HCT116 (cell line): ENCODE data around the gene NFIC. TPM values are rescaled to one million over a fixed set of nuclear protein-coding genes. Genes with fewer than 3 reads are reported as not detected.
A peak's percentile ranks its signal among the peaks of the same experiment; 100 is the strongest.

Experiments
- ATAC-seq: fragments of 200-7000 bp; cut with Tn5 transposase; 2 replicates; pipeline ENCODE4 v1.9.1; 2020; ENCODE audit warnings: mild to moderate bottlenecking, moderate library complexity
- BruUV-seq: library from RNA; stranded (reverse); fragments of 400-500 nt; replicated peaks from 2 replicates; lab custom pipeline; 2021; lab: Mats Ljungman, UMichigan
- CTCF ChIA-PET: fragments of 300-600 bp; sonication (Branson Sonifier 250); formaldehyde crosslinking; loops from one replicate; lab custom pipeline; 2021; ENCODE audit warnings: antibody characterized with exemption; lab: Charles Lee
- POLR2A ChIA-PET: fragments of 300-600, 350-600 bp; sonication (Branson Sonifier 250); formaldehyde crosslinking; loops from one replicate; lab custom pipeline; 2021; ENCODE audit warnings: antibody characterized with exemption; lab: Charles Lee
- RAD21 ChIA-PET, 2 experiments: fragments of 300-600 bp; sonication (Branson Sonifier 250); formaldehyde crosslinking; loops; one replicate each; lab custom pipeline; 2023; ENCODE audit warnings: low total read pairs in 2 of 2; ENCODE audit not compliant: uncharacterized antibody in 2 of 2, unreplicated experiment in 2 of 2, low non-redundant PET in 1 of 2; lab: Charles Lee
- DNase-seq: peaks from one replicate; pipeline ENCODE4 v3.0.0-alpha.2; 2010; ENCODE audit warnings: low read depth, low spot score
- H2AFZ ChIP-seq: fragments of 200-600 bp; shearing (Covaris generic), sonication (generic); 2 replicates; pipeline ENCODE4 v1.6.1; 2017; ENCODE audit warnings: low read depth, mixed run types, mixed read lengths, antibody characterized with exemption, low read length; ENCODE audit not compliant: poor library complexity, severe bottlenecking
- H3K27ac ChIP-seq: 2 replicates; pipeline ENCODE4 v1.5.1; 2012; ENCODE audit warnings: low read depth, low read length
- H3K27me3 ChIP-seq: fragments of 200-600 bp; sonication (generic); 2 replicates; pipeline ENCODE4 v1.6.1; 2016; ENCODE audit warnings: mixed run types, low read length, mixed read lengths; ENCODE audit not compliant: insufficient read depth
- H3K36me3 ChIP-seq, 2 experiments: fragments of 200-500 bp in 1 of 2; fragments of 200-600 bp in 1 of 2; sonication (Bioruptor generic) in 1 of 2; sonication (generic) in 1 of 2; 2 replicates each; pipeline versions ENCODE4 v1.5.1 to v1.6.1; 2014 to 2016; ENCODE audit warnings: low read length in 2 of 2, inconsistent platforms in 1 of 2, mixed read lengths in 1 of 2, mixed run types in 1 of 2; ENCODE audit not compliant: insufficient read depth in 2 of 2, control insufficient read depth in 1 of 2
- H3K4me1 ChIP-seq, 2 experiments: fragments of 200-600 bp in 1 of 2; sonication (generic) in 1 of 2; 2 replicates each; pipeline versions ENCODE4 v1.5.1 to v1.6.1; 2012 to 2017; ENCODE audit warnings: low read length in 2 of 2, inconsistent platforms in 1 of 2, mild to moderate bottlenecking in 1 of 2, mixed read lengths in 1 of 2, mixed run types in 1 of 2, moderate library complexity in 1 of 2; ENCODE audit not compliant: insufficient read depth in 2 of 2, control insufficient read depth in 1 of 2
- H3K4me2 ChIP-seq: fragments of 200-600 bp; sonication (generic); 2 replicates; pipeline ENCODE4 v1.6.1; 2017; ENCODE audit warnings: mixed run types, low read length, mixed read lengths
- H3K4me3 ChIP-seq, 2 experiments: fragments of 200-600 bp in 1 of 2; sonication (generic) in 1 of 2; replicated peaks in 1 of 2; 2 replicates each; pipeline ENCODE4 v1.5.1; 2011 to 2016; ENCODE audit warnings: low read length in 2 of 2, control low read depth in 1 of 2, low read depth in 1 of 2, mild to moderate bottlenecking in 1 of 2, mixed read lengths in 1 of 2, mixed run types in 1 of 2
- H3K79me2 ChIP-seq: fragments of 200-600 bp; sonication (generic); 2 replicates; pipeline ENCODE4 v1.6.1; 2017; ENCODE audit warnings: mild to moderate bottlenecking, mixed run types, low read length, moderate library complexity, mixed read lengths; ENCODE audit not compliant: insufficient read depth
- H3K9ac ChIP-seq: fragments of 200-600 bp; sonication (generic); 2 replicates; pipeline ENCODE4 v1.6.1; 2016; ENCODE audit warnings: low read length, mixed read lengths
- H3K9me2 ChIP-seq: fragments of 200-600 bp; sonication (generic), shearing (Covaris generic); 2 replicates; pipeline ENCODE4 v1.6.1; 2017; ENCODE audit warnings: mixed run types, mild to moderate bottlenecking, moderate library complexity; ENCODE audit not compliant: insufficient read depth
- H3K9me3 ChIP-seq, 2 experiments: fragments of 200-500 bp in 1 of 2; fragments of 200-600 bp in 1 of 2; sonication (Bioruptor generic) in 1 of 2; sonication (generic) in 1 of 2; 2 replicates each; pipeline ENCODE4 v1.6.1; 2014 to 2017; ENCODE audit warnings: low read length in 2 of 2, mixed read lengths in 2 of 2, inconsistent platforms in 1 of 2, low read depth in 1 of 2, mild to moderate bottlenecking in 1 of 2, mixed run types in 1 of 2, moderate library complexity in 1 of 2; ENCODE audit not compliant: control insufficient read depth in 1 of 2, insufficient read depth in 1 of 2
- H4K20me1 ChIP-seq: fragments of 200-600 bp; sonication (generic), shearing (Covaris generic); 2 replicates; pipeline ENCODE4 v1.6.1; 2017; ENCODE audit warnings: mixed run types, mild to moderate bottlenecking, moderate library complexity; ENCODE audit not compliant: insufficient read depth
- CBX3 ChIP-seq: IDR thresholded peaks from 2 replicates; pipeline ENCODE4 v1.6.1; 2012; ENCODE audit warnings: low read depth
- CEBPB ChIP-seq: IDR thresholded peaks from 2 replicates; pipeline ENCODE4 v1.6.1; 2012; ENCODE audit warnings: low read depth
- CTCF ChIP-seq, 3 experiments: fragments of 200-600 bp in 1 of 3; sonication (generic) in 1 of 3; IDR thresholded peaks in 2 of 3; conservative IDR thresholded peaks in 1 of 3; 2 replicates each; pipeline ENCODE4 v1.5.1; 2012 to 2017; ENCODE audit warnings: low read depth in 2 of 3, low read length in 2 of 3, antibody characterized with exemption in 1 of 3, borderline replicate concordance in 1 of 3, control low read depth in 1 of 3, mild to moderate bottlenecking in 1 of 3, mixed read lengths in 1 of 3, mixed run types in 1 of 3, moderate library complexity in 1 of 3; ENCODE audit not compliant: insufficient read depth in 1 of 3
- EGR1 ChIP-seq: IDR thresholded peaks from 2 replicates; pipeline ENCODE4 v1.6.1; 2012; ENCODE audit warnings: low read depth
- EZH2phosphoT487 ChIP-seq: fragments of 200-600 bp; IDR thresholded peaks from 2 replicates; pipeline ENCODE4 v1.6.1; 2018; ENCODE audit warnings: antibody characterized with exemption, borderline replicate concordance
- JUND ChIP-seq: IDR thresholded peaks from 2 replicates; pipeline ENCODE4 v1.6.1; 2012
- POLR2AphosphoS5 ChIP-seq: IDR thresholded peaks from 2 replicates; pipeline ENCODE4 v1.6.1; 2011; ENCODE audit warnings: mild to moderate bottlenecking, low read depth, low read length, moderate library complexity
- ZFX ChIP-seq: fragments of 450-650 bp; IDR thresholded peaks from 2 replicates; pipeline ENCODE4 v1.6.1; 2017
- ZNF274 ChIP-seq: fragments of 200-500 bp; sonication (Bioruptor generic); IDR thresholded peaks from 2 replicates; pipeline ENCODE4 v1.6.1; 2014; ENCODE audit warnings: mild to moderate bottlenecking, low read depth, low read length, inconsistent platforms
- intact Hi-C: fragments of 100-400 bp; cut with micrococcal nuclease; formaldehyde crosslinking; loops from 2 replicates; pipeline ENCODE4 v1.10.0; 2022
- total RNA-seq: library from RNA; stranded (reverse); gene quantifications from one replicate; pipeline ENCODE4 v1.2.1, GENCODE V29; 2021; ENCODE audit not compliant: unreplicated experiment

Gene NFIC
- total RNA-seq, 1 experiment from 2014 or later = 116 TPM

- intact Hi-C loops = no loop called here
- no peaks in the 10 kb centered on the region for H3K9me3 ChIP-seq
- ChIA-PET RAD21 (no interaction called here), CTCF (no interaction called here), POLR2A (no interaction called here)
- TF ChIP-seq CTCF (IDR thresholded peaks at IDR 0.05 in 2 of 3, conservative IDR thresholded peaks at IDR 0.05 in 1 of 3; ENCODE audit: borderline replicate concordance in 1 of 3, insufficient read depth in 1 of 3, low read depth in 2 of 3, low read length in 2 of 3) (peak in 1 of 3 experiments; percentile 33; a peak in 2 of 6 replicates), POLR2AphosphoS5 (no peak), EGR1 (no peak)
- H3K4me1 ChIP-seq = peaks cover 9 to 15% of the 10 kb centered on the region in 2 experiments
- H3K9me2 ChIP-seq = no peaks in the 10 kb centered on the region
- H3K4me2 ChIP-seq = no peak overlapping the region
- peaks cover 95% of the 10 kb centered on the region for H3K79me2 ChIP-seq
- no peak overlapping the region for H3K4me3 ChIP-seq
- H3K27me3 ChIP-seq = no peaks in the 10 kb centered on the region
- no peak overlapping the region for H2AFZ ChIP-seq
- H3K36me3 ChIP-seq = peaks cover 2 to 12% of the 10 kb centered on the region in 2 experiments; a peak in 2 of 4 replicates
- BruUV-seq = no TSS peak
- DNase-seq (no peak), ATAC-seq (no peak; the same call in 1 of the 2 replicates)
- no peak overlapping the region; the same call in 1 of the 2 replicates for H3K27ac ChIP-seq
- no peak overlapping the region for H3K9ac ChIP-seq
- no peaks in the 10 kb centered on the region for H4K20me1 ChIP-seq
Observed at GRCh38 chr19:3513229-3514140, 147.1 kb downstream of the NFIC start.

GRCh38 chr19:3514930-3515329 lies 148.5 kb downstream of the NFIC start:
- DNase-seq = no peak
- no peak overlapping the region for H3K9ac ChIP-seq
- peaks cover 6 to 16% of the 10 kb centered on the region in 2 experiments; a peak in 3 of 4 replicates for H3K36me3 ChIP-seq
- TF ChIP-seq JUND = no peak
- TF ChIP-seq CEBPB = no peak
- TF ChIP-seq CTCF (IDR thresholded peaks at IDR 0.05 in 2 of 3, conservative IDR thresholded peaks at IDR 0.05 in 1 of 3; ENCODE audit: borderline replicate concordance in 1 of 3, insufficient read depth in 1 of 3, low read depth in 2 of 3, low read length in 2 of 3) = no peak
- TF ChIP-seq CBX3 = no peak
- no peak for TF ChIP-seq ZFX
- no peak for TF ChIP-seq ZNF274
- no peak for TF ChIP-seq EZH2phosphoT487
- TF ChIP-seq, all 23 proteins: peak for 0
- intact Hi-C loops = no loop called here
- ChIA-PET RAD21 (no interaction called here), CTCF (no interaction called here), POLR2A (no interaction called here)
- H3K9me2 ChIP-seq = no peaks in the 10 kb centered on the region
- H4K20me1 ChIP-seq = no peaks in the 10 kb centered on the region
- no peak overlapping the region for H3K27ac ChIP-seq
- no peaks in the 10 kb centered on the region for H3K27me3 ChIP-seq
- H3K4me3 ChIP-seq = no peak overlapping the region
- BruUV-seq = no TSS peak
- H2AFZ ChIP-seq = no peak overlapping the region
- ATAC-seq = no peak
- no peak overlapping the region for H3K4me2 ChIP-seq
- no peaks in the 10 kb centered on the region for H3K9me3 ChIP-seq
- peaks cover under 1 to 3% of the 10 kb centered on the region in 2 experiments; a peak in 3 of 4 replicates for H3K4me1 ChIP-seq
- peaks cover 95% of the 10 kb centered on the region for H3K79me2 ChIP-seq
